HG02798 (cell line): ENCODE results near the gene PLOD2.

Source experiments
- ATAC-seq: cut with Tn5 transposase; IDR thresholded peaks from one replicate; pipeline ENCODE4 v1.9.1; 2021; ENCODE audit warnings: mild to moderate bottlenecking; ENCODE audit not compliant: unreplicated experiment, poor library complexity

PLOD2 gene

GRCh38 chr3:146104068-146104467, 56.9 kb downstream of the PLOD2 start:
- no peak for ATAC-seq

GRCh38 chr3:146102885-146103284, 58.1 kb downstream of the PLOD2 start:
- ATAC-seq: no peak

GRCh38 chr3:146101538-146101937, 59.4 kb downstream of the PLOD2 start:
- no peak for ATAC-seq

GRCh38 chr3:146100825-146101444, 60.0 kb downstream of the PLOD2 start:
- ATAC-seq: no peak

- ATAC-seq: no peak
These were observed 60.8 kb downstream of the PLOD2 start for GRCh38 chr3:146100180-146100579.

GRCh38 chr3:146099316-146099715, 61.7 kb downstream of the PLOD2 start:
- no peak for ATAC-seq

- ATAC-seq: no peak
These were observed 67.1 kb downstream of the PLOD2 start for GRCh38 chr3:146093896-146094295.

- no peak for ATAC-seq
These were observed 68.8 kb downstream of the PLOD2 start for GRCh38 chr3:146092230-146092629.

GRCh38 chr3:146091397-146091796, 69.6 kb downstream of the PLOD2 start:
- peak; percentile 67 for ATAC-seq

- no peak for ATAC-seq
These were observed 70.5 kb downstream of the PLOD2 start for GRCh38 chr3:146090521-146090920.

- ATAC-seq: no peak
These were observed 72.1 kb downstream of the PLOD2 start for GRCh38 chr3:146088840-146089239.

- ATAC-seq: no peak
These were observed 73.9 kb downstream of the PLOD2 start for GRCh38 chr3:146087116-146087515.

- ATAC-seq: no peak
These were observed 74.8 kb downstream of the PLOD2 start for GRCh38 chr3:146086211-146086610.

GRCh38 chr3:146085678-146086077, 75.3 kb downstream of the PLOD2 start:
- ATAC-seq: no peak

GRCh38 chr3:146080578-146080977, 80.4 kb downstream of the PLOD2 start:
- ATAC-seq: no peak

- ATAC-seq: no peak
These were observed 83.0 kb downstream of the PLOD2 start for GRCh38 chr3:146078031-146078430.

- ATAC-seq: no peak
These were observed 83.8 kb downstream of the PLOD2 start for GRCh38 chr3:146077181-146077580.

GRCh38 chr3:146072824-146073223, 88.2 kb downstream of the PLOD2 start:
- ATAC-seq: no peak

- no peak for ATAC-seq
These were observed 88.9 kb downstream of the PLOD2 start for GRCh38 chr3:146072061-146072460.

GRCh38 chr3:146071632-146072031, 89.4 kb downstream of the PLOD2 start:
- no peak for ATAC-seq

- ATAC-seq: no peak
These were observed 93.9 kb downstream of the PLOD2 start for GRCh38 chr3:146067048-146067447.

GRCh38 chr3:146065573-146066006, 95.4 kb downstream of the PLOD2 start:
- ATAC-seq: no peak

GRCh38 chr3:146058241-146058640, 102.7 kb downstream of the PLOD2 start:
- no peak for ATAC-seq
